ENCODE data around the gene ZKSCAN4.

Gene ZKSCAN4

DNA sequence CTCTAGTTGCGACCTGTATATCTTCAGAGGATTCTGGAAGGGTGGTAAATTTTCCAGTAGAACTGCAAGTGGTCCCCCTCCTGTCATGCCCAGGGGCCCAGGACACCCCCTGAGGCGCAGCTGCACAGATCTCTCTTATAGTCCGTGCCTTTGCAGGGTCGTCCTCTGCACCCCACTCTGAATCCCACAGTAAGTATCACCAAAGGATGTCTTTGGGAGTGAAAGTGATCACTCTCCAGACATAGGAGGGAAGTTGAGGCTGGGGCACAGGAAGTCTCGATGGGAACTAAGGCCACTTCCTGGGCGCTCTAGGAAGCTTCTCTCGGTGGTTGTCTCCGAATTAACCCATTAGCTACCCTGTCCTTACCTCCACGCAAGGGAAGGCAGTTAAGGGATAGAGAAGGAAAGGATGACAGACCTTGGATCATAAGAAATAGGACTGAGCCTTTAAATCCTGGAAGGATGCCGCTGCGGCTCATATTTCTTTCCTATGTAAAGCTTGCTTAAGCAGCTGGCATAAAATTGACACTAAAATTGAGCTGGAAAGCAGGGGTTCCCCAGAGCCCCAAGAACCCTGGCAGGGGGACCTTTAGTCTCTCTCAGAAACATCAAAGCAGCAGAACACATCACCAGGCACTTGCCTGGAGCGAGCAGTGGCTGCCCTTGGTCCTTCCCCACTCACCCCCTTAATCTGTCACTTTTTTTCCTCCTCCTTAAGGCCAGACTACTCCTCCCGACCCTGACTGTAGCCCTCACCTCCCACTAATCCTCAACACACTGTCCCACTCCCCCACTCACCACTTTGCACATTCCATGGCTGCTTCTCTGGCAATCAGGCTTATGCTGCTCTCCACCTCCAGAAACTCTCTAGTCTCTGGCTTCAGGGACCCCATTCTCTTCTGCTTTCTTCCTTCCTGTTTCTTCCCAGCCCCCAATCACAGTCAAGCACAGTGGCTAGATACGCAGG is at the start of gene ZKSCAN4:
TSS of gene ZKSCAN4 (minus strand) at position 261 of the 967 bp plus-strand sequence. CDS start 289 bp downstream, outside the sequence.
- peak in 55 of 56 donors; percentile 3 to 87 (median 56) for DNase-seq

GRCh38 chr6:28296520-28297060 is 44.5 kb upstream of the ZKSCAN4 start:
- DNase-seq: no peak

GRCh38 chr6:28295326-28295725 is 43.3 kb upstream of the ZKSCAN4 start:
- DNase-seq: no peak

- no peak for DNase-seq
Measured at GRCh38 chr6:28291573-28291972, 39.5 kb upstream of the ZKSCAN4 start.

DNA sequence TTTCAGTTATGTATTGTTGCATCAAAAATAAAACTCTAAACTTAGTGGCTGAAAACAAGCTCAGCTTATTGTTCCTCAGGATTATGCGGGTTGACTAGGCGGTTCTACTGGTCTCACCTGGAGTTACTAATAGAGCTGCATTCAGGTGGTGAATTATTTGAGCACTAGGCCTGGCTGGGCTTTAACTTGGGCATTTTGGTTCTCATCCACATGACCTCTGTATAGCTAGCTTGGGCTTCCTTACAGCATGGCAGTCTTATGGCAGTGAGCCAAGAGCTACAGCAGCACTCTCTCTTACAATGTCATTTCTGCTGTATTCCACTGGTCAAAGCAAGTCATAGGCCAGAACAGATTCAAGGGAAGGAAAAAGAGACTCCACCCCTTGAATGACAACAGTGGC is 30.9 kb upstream of the ZKSCAN4 start:
- DNase-seq: no peak

DNA sequence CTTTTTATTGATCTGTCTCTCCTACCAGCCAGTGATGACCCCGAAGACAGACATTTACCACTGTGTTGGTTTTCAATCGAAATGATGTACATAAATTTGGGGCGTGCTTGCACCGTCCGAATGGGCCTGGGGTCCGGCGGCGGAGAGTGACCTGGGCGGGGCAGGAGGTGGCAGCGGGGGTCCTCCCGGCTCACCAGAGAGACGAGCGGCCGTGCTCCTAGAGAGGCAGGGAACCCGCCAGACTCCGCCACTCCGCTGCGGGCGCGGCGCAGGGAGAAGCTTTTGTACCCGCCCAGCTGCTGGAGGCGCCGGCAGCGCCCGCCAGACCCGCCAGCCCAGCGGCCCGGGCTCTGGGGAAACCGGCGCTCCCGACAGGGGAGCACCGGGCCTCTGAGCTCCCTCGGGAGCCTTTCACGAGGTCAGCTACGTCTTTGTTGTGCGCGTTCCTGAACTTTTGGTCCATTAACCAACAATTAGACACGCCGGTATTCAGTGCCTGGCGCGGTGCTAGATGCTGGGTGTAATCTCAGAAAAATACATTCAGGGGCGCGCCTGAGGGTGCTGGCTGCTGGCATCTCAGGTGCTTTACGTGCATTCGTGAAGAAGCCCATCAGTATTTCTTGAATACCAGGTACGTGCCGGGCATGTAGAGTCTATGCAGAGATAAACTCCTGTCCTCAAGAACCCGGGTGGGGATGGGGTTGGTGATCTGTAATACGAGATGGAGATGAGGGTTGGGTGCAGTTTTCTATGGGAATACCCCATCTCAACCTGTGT is 29.4 kb upstream of the ZKSCAN4 start, which contains the start of gene PGBD1:
TSS of gene PGBD1 (plus strand) at position 285 of the 777 bp plus-strand sequence. CDS start 2,242 bp downstream, outside the sequence.
- DNase-seq: peak in 52 of 56 donors; percentile 1 to 72 (median 32)

GRCh38 chr6:28280595-28281287 is 28.7 kb upstream of the ZKSCAN4 start:
- DNase-seq: no peak

GRCh38 chr6:28277746-28278145 is 25.7 kb upstream of the ZKSCAN4 start:
- no peak for DNase-seq

DNA sequence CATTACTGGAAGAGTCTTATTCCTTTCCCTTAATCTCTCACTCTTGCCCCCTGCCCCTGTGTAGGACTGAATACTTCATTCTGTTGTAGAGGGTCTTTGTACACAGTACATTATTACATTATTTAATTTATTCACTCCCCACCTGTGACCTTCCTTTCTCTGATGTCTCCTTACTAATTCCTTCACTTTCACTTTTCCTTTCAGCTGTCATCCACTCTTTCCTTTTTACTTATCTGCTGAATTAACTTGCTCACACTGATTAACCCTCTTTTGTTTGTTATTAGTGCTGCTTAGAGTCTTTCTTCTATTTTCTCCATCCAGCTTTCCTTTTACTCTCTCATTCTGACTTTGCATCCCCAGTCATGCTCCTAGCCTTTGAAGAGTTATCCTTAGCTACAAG is 22.8 kb upstream of the ZKSCAN4 start:
- DNase-seq: no peak

- no peak for DNase-seq
Measured at GRCh38 chr6:28269492-28269891, 17.4 kb upstream of the ZKSCAN4 start.

DNA sequence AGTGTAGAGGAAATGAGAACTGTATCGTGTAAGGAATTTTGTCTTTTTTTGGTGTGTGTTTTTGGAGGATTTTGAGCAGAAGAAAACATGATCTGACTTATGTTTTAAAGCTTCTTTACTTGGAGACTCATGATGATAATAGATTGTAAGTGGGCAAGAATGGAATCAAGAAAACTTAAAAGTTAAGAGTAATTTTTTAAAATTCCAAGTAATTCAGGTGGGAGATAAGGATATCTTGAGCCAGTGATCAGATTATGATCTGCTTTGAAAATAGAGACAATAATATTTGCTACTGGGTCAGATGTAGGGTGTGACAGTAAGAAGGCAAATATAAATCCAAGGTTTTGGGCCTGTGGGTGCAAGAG is 15.6 kb upstream of the ZKSCAN4 start:
- no peak for DNase-seq

- DNase-seq: peak; percentile 20 to 90 (median 72)
Measured at GRCh38 chr6:28266962-28267694, 15.1 kb upstream of the ZKSCAN4 start, which contains the start of gene ZSCAN26. Gene ZSCAN26, plus strand, starts transcription at chr6:28267143. Its CDS starts 4,777 bp downstream, at chr6:28271920.

- no peak for DNase-seq
Measured at GRCh38 chr6:28266563-28266961, 14.5 kb upstream of the ZKSCAN4 start.

DNA sequence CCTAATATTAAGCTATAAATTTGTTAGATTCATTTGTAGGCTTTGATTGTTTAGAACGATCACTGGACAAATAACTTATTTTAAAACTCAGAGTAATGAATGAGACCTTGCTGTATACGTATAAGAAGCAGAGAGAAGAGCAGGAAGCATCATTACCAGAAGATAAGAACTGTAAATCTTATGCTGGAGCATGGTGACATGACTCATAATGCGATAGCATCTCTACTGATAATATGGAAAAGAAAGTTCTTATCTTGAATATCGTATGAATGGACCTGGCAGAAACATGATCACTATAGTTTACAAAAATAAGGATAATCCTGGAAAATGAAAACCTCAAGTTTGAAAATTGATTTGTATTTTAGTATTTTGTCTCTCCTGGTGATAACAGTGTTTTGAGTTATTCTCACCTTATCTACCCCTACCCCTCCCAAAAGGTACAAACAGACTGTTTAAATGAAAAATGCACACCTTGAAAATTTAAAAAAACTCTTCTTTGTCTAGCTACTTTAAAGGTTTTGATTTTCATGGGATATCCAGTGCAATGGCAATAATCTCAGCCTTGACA is 12.8 kb upstream of the ZKSCAN4 start:
- DNase-seq: no peak

GRCh38 chr6:28263922-28264321 is 11.9 kb upstream of the ZKSCAN4 start:
- no peak for DNase-seq

GRCh38 chr6:28258877-28259777 is 7.1 kb upstream of the ZKSCAN4 start, which contains the start of gene NKAPL:
Gene NKAPL, plus strand, starts transcription at chr6:28259297. Its CDS starts 75 bp downstream, at chr6:28259372.
- peak in 50 of 56 donors; percentile 5 to 76 (median 41) for DNase-seq

DNA sequence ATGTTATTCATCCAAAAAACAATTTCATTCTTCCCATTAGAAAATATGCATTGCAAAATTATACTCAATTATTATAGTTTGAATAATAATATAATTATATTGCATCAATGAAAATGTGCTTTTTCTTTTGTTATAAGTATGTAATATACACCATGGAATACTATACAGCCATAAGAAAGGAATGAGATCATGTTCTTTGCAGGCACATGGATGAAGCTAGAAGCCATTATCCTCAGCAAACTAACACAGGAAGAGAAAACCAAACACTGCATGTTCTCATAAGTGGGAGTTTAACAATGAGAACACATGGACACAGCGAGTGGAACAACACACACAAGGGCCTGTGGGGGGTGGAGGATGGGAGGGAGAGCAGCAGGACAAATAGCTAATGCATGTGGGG is 5.0 kb upstream of the ZKSCAN4 start:
- DNase-seq: no peak

DNA sequence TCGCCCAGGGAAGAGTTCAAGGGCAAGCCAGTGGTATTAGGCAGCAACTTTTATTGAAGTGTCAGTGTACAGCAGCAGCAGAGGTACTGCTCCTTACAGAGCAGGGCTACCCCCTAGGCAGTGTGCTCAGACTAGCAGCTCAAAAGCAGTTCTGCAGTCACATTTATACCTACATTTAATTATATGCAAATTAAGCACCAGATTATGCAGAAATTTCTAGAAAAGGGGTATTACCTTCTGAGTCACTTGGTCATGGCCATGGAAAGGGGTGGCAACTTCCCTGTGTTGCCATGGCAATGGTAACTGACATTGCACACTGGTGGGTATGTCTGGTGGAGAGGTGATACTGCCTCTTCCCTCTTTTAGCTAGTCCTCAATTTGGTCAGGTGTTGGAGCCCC is 2.1 kb upstream of the ZKSCAN4 start:
- DNase-seq: no peak

- peak in 4 of 56 donors; percentile 9 to 53 (median 40) for DNase-seq
Measured at GRCh38 chr6:28251661-28252008, 434 bp downstream of the ZKSCAN4 start.
